NCI-H510A (cell line): ENCODE results near the gene FAT1.
A peak's percentile ranks its signal among the peaks of the same experiment; 100 is the strongest.

Experiments
- DNase-seq: peaks from one replicate; lab custom pipeline; 2025; lab: John Stamatoyannopoulos, UW

FAT1 gene

GRCh38 chr4:186651624-186652023 lies 72.0 kb downstream of the FAT1 start:
- peak; percentile 53 for DNase-seq

DNA sequence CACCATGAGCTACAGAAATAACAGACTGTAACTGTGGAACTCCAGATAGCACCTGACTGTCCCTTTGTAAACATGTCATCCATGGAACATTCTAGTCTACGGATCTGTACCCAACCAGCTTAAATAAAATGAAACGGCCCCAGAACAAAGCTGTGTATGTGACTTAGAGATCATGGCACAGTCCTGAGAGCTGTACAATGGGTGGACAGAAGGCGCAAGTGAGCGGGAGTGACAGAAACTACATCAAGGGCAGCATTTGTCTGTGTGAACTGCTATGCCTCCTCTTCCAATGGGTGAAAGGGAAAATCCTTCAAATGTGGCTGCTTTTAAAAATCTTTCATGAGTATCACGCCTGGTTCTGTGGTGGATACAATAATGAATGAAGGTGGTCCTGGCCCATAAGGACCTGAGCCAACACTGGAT lies 72.5 kb downstream of the FAT1 start:
- DNase-seq: peak; percentile 4

DNA sequence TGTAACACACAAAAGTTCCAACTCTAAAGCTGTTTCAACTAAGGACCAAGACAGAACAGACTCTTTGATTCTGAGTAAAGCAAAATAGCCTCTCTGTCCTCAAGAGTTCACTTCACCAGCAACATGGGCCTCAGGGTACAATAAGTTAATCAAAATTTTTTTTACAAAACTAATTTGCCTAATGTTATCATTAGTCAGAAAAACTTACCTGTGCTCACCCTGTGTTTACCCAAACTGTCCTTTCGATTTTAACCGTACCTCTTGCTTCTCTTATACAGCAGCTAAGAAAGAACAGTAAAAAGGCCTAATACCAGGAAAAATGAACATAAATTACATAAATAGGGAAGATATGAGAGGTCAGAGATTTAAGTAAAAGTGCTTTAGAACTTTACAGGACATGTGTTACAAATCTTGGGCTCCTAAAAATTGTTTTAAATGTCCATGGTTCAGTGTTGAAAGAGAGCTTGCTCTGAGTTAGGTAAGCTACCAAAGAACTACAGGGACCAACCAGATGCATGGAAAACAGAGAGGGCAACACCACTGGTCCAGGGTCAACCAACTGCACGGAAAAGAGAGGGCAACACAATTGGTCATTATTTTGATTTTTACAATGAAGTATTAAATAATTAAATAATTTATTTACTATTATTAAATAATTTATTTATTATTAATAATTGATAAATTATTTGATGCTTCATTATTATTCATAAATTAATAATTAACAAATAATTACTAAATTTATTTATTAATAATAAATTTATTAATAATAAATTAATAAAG lies 73.1 kb downstream of the FAT1 start:
- DNase-seq: no peak

GRCh38 chr4:186647821-186648220 lies 75.8 kb downstream of the FAT1 start:
- DNase-seq: no peak

DNA sequence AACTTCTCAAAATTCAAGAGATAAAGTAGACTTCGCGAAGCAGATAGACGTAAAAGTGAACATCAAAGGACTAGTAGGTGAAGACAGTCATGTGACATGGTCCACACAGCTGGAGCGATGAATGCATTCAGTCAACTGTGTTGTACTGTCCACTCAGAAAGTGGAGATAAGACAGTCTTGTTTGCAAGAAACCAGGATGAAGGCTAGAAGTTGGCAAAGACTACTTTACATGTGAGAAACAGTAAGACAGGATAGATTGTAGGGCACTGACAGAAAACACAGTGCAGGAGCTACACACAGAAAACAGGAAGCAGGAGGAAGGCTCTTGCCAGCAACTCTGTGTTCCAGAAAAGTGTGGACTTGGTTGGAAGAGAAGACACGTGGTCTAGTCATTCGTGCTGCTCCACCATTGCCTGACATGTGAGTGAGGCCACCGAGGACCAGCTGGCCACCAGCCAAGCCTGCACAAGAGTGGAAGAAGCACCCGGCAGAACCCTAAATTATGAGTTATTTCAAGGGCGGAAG lies 78.9 kb downstream of the FAT1 start:
- DNase-seq: peak; percentile 8

DNA sequence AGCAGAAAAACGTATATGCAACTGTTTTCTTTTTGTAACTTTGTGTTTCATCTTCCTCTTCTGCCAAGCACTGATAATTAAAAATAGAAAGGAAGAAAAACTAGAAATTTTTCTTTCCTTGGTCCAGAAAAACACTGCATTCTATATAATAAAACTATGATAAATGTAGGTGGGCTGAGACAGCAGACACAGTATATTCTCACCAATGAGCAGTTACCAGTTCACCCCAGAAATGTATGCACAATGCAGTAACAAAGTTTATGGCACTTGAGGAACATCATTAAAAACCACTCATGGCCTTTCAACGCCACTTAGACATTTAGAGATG lies 79.4 kb downstream of the FAT1 start:
- no peak for DNase-seq

GRCh38 chr4:186643501-186644310 lies 80.0 kb downstream of the FAT1 start:
- DNase-seq: no peak

DNA sequence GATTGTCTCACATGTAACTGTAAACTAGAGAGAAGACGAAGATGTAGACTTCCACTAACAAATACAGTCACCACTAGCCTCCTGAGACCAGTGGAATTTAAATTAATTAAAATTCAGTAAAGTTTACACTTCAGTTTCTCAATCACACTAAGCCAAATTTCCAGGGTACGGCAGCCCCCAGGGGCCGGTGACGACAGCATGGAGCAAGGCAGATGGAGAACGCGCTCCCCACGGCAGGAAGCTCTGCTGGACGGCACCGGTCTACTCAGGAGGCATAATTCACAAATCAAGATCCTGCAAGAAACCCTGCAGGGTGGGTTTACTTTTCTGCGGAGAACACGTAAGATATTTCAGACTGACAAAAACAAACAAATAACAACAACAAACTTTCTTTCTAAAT lies 80.7 kb downstream of the FAT1 start:
- DNase-seq: no peak

DNA sequence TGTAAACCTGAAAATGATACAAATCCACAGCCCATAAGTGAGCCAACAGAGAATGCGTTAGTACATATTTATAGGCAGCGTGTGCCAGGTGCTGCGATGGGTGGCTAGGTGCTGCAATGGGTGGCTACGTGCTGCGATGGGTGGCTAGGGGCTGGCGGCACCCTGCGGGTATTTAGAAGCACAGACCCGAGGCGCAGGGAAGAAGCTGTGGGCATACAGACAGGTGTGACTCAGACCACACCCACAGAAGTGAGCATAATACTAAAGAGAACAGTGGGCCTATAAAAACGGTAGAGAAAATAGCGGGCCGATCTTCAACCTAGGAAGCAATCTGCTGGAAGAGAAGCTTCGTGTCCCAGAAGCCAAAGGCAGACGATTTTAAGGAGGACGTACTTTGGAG lies 81.1 kb downstream of the FAT1 start:
- no peak for DNase-seq

DNA sequence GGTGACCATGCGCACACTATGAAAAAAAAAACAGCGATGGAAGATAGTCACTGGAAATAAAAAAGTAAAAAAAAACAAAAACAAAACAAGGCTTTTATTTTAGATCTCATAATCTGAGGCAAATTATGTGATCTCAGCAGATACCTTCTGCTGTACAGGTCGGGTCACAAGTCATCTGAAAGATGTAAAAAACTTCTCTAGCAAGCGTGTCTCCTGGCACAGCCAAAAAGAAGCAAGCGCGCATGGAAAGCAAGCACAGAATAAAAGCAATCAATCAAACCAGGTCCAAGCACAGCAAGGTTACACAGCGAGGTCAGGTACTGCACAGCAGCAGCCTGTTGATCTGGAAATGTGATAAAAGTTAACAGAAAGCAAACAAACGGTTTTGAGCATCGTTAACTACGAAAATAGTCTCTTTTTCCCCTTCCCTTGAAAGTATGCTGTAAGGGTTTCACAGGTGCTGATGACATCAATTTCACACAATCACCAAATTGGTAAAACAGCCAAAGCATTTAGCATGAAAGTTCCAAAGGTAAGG lies 89.0 kb downstream of the FAT1 start:
- no peak for DNase-seq

DNA sequence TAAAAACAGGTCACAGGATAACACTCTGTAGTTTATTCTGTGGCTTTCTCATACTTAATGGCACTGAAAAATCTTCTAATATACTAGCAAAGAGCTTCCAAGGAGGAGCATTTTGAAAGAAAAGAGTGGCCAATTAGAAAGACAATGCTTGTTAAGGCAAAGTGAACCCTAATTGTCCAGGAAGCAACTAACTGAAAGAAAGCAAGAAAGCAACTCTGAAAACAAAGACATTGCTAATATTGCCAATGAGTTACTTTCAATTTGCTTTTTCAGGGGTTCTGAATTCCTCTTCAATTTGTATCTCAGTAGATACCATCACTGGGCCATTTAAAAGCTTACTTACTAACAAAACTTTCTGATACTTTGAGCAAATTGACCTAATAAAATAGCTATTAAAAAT lies 89.8 kb downstream of the FAT1 start:
- DNase-seq: no peak

GRCh38 chr4:186630128-186630527 lies 93.5 kb downstream of the FAT1 start:
- DNase-seq: no peak

DNA sequence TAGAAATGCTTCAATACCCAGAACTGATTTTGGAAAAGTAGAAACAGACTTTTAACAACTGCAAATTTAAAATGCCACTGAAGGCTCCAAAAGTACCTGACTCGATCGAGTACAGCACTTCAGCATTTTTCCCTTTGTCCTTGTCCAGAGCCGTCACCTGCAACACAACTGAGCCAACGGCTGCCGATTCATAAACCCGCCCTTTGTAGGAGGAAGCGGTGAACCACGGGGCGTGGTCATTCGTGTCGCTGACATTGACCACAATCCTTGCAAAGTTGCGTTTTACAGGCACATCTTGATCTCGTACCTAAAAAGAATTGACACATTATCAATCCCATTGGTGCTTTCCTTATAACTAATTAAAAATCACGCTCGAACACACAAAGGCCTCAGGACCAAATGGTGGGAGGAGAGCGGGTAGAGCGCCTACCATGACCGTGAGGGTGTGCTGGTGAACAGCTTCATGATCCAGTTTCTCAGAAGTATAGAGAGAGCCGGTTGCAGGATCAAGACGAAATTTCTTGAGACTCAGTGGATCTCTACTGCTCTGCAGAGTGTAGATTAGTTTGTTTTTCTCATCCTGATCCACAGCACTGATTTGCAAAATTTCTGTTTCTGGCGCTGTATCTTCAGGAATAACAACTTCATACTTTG lies 95.5 kb downstream of the FAT1 start:
- DNase-seq: no peak

- no peak for DNase-seq
These were observed 96.3 kb downstream of the FAT1 start for GRCh38 chr4:186627226-186627865.

DNA sequence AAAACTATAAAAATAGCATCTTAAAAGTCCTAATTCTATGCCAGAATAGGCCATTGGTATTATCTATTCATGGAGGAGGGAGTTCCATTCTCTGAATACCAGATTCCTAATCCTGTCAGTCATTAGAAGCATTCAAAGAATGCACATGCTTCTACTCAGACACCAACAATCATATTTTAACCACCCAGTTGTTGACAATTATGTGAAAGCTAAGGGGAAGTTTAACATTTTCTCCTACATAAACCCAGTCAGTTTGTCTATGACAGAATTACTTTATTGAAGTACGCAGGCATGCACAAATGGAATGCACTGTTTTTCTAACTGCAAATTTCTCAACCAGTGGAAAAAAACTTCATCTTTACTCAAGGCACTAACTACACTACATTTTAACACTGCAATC lies 98.7 kb downstream of the FAT1 start:
- DNase-seq: no peak

DNA sequence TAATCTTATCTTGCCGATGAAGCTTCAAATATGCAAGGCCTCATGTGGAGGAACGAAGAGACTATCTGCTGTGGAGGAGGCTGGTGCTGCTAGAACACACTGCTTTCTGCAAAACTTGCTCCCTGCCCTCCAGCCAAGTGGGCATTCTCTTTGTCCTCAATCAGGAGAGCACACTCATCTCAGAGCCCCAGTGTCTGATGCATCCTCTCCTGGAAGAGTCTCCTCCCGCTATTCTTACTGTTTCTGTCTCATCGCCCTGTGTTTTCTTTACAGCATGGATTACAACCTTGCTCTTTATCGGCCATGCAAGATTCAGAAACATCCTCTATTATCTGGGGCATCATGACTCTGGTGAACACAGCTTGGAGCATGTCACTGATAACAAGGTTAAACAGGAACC lies 100.1 kb downstream of the FAT1 start:
- no peak for DNase-seq

DNA sequence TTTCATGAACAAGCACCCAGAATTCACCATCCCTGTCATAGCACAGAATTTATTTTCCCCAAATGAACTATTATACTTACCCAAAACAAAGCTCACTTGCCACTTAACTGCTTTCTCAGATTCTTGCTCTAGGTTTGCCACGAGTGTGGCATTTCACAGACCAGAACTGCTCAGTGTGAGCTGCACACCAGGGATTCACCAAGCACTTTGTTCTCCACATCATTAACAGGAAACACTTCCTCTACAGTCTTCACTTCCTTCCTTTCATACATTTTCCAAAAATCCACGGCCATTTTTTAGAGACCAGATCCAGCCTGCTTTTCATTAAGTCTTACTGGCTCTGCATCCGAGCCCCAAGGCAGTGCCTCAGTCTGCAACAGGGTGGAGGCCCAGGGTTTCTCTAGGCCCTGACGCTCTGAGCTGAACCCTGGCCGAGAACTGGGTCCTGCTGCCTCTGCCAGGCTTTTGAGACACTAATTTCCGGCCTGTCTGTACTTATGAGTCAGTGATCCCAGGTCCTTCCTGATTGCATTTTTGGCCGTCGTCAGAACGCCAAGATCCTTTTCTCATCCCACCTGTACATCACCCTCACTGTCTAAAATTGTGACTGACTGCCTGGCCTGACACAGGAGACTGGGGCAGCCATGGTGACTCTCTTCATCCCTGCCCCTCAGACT lies 100.7 kb downstream of the FAT1 start:
- DNase-seq: no peak

DNA sequence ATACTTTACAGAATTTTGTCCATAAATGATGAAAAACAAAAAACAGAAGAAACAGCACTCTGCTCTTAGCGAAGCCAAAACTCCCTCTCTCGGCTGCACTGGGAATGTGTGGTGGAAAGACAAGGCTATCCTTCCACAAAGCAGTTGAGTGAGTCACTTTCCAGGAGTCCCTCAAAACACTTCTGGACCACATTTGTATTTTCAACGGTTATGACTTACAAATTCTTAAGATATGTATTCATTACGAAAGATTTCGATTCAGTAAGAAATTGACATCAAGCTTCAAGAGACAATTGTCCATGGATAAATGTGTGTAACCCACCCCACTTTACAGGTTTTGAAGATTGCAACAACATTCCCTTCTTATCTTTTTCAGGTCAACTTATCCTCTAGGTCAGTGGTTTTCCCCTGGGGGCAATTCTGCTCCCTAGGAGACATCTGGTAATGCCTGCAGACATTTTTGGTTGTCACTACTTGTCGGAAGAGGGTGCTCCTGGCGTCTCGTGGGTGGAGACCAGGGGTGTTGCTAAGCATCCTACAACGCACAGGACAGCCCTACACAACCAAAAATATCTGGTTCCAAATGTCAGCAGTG lies 101.6 kb downstream of the FAT1 start:
- no peak for DNase-seq

DNA sequence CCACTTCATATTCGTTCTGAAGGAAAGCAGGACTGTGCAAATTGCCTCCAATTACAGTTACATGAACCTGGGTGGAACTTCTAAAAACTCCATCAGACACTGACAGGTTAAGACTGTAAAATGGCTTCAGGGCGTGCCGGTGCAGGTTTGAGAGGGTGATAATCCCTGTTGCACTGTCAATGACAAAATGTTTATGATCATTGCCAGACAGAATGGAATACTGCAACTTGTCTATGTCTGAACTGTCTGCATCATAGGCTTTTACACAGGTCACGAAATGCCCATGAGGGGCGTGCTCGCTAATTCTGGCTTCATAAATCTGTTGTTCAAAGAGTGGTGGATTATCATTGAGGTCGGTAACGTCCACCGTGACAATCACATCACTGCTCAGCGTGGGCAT lies 104.6 kb downstream of the FAT1 start:
- no peak for DNase-seq

DNA sequence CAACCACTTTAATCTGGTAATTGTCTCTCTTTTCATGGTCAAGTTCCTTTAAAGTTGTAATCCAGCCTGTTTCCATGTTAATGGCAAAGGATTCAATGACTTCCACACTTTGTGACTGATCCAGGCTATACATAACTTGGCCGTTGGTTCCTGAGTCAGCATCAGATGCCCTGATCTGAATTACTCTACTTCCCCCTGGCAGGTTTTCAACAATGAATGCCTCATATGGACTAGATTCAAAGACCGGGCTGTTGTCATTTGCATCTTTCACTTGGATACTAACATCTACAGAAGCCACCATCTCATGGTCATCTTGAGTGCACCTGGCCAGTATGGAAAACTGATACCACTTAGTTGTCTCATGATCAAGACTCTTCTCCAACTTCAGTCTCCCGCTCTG lies 105.7 kb downstream of the FAT1 start:
- no peak for DNase-seq

DNA sequence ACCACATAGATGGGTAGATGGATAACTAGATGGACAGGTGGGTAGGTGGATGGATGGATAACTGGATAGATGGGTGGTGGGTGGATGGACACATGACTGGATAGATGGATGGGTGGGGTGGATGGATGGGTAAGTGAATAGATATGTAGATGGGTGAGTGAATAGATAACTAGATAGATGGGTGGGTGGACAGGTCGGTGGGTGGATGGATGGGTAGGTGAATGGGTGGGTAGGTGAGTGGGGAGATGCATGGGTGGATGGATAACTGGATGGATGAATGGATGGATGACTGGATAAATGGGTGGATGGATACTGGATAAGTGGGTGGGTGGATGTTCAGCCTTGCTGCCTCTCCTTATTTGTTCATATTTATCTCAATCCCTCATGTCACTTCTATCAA lies 116.2 kb downstream of the FAT1 start:
- no peak for DNase-seq
